ENCODE measurements around the gene TIRAP. TPM values are rescaled to one million over a fixed set of nuclear protein-coding genes. Genes with fewer than 3 reads are reported as not detected.

Gene TIRAP
- total and polyA plus RNA-seq, 9 of the 15 experiments (the other 6 are each of a cell fraction or from before 2014, with no cell fraction given): 0.60 to 8.7 (median 3.7) TPM

- Histone ChIP-seq H3K4me2 (ENCODE audit: insufficient read depth, low read length) (no peak overlapping the region), H3K9me3 (replicated peaks; ENCODE audit: control insufficient read depth, insufficient read depth, low read depth, low read length) (no peaks in the 10 kb centered on the region; the same call in 1 of the 2 replicates), H3K4me3 (no peak overlapping the region), H3K9me1 (ENCODE audit: control insufficient read depth, insufficient read depth, low read length) (no peaks in the 10 kb centered on the region), H2AFZ (ENCODE audit: low read depth, low read length) (no peak overlapping the region), H3K36me3 (ENCODE audit: control insufficient read depth, insufficient read depth, low read length) (peaks cover 12% of the 10 kb centered on the region; the same call in 1 of the 3 replicates), H3K9ac (ENCODE audit: insufficient read depth in 1 of 2, low read depth in 2 of 2, low read length in 2 of 2) (no peak overlapping the region), H3K79me2 (ENCODE audit: control insufficient read depth, insufficient read depth, low read length) (no peaks in the 10 kb centered on the region), H4K20me1 (replicated peaks; ENCODE audit: control insufficient read depth, insufficient read depth, low read length) (no peaks in the 10 kb centered on the region), H3K27ac (ENCODE audit: extremely low read depth, low read depth, low read length) (no peak overlapping the region), H3K27me3 (ENCODE audit: control insufficient read depth in 2 of 2, insufficient read depth in 2 of 2, low read length in 2 of 2) (no peaks in the 10 kb centered on the region), H3K4me1 (replicated peaks in 1 of 2; ENCODE audit: control insufficient read depth in 2 of 2, insufficient read depth in 2 of 2, low read length in 2 of 2) (peaks cover 11 to 14% of the 10 kb centered on the region in 2 experiments; a peak in 4 of 5 replicates)
- WGBS (ENCODE audit: insufficient coverage, low coverage, missing lambda C conversion rate): 45% methylated on average over 6 of the region's 6 CpGs
- in situ Hi-C loops (cut with MboI) (no loop called here), intact Hi-C loops (cut with micrococcal nuclease) (no loop called here)
- ATAC-seq: no peak
- DNase-seq (ENCODE audit: extremely low read depth in 1 of 4, low spot score in 3 of 4): no peak
- ChIA-PET CTCF (ENCODE audit: low intra/inter-chr PET ratio) (no interaction called here), POLR2A (interaction anchor here (1.0 to 1.1 kb wide), 2 partner anchors 12 to 19 kb away, joined by 3 read pairs; partner anchors contain the start of genes FOXRED1 and SRPRA)
- no TSS peak for BruUV-seq (replicated peaks)
- TF ChIP-seq ZNF77 (CRISPR knock-in tag; IDR thresholded peaks at IDR 0.05) (no peak), HNRNPL (IDR thresholded peaks at IDR 0.05; ENCODE audit: low read depth, low read length) (no peak), ATF6 (CRISPR knock-in tag; IDR thresholded peaks at IDR 0.05) (no peak), LARP7 (IDR thresholded peaks at IDR 0.05) (no peak), CHD4 (IDR thresholded peaks at IDR 0.05; ENCODE audit: insufficient read depth, insufficient replicate concordance, low read depth, low read length, poor library complexity, severe bottlenecking) (no peak), TCF3 (CRISPR knock-in tag; IDR thresholded peaks at IDR 0.05) (no peak), ZNF79 (CRISPR knock-in tag; IDR thresholded peaks at IDR 0.05; ENCODE audit: low read depth) (no peak), ZNF551 (CRISPR knock-in tag; IDR thresholded peaks at IDR 0.05) (no peak), ZBTB33 (CRISPR knock-in tag; IDR thresholded peaks at IDR 0.05) (no peak), TGIF2 (CRISPR knock-in tag; IDR thresholded peaks at IDR 0.05) (no peak), HDAC8 (tag; IDR thresholded peaks at IDR 0.05) (no peak), ZNF764 (CRISPR knock-in tag; IDR thresholded peaks at IDR 0.05; ENCODE audit: low read depth) (no peak), HOXB6 (CRISPR knock-in tag; IDR thresholded peaks at IDR 0.05; ENCODE audit: borderline replicate concordance) (no peak), COPS2 (conservative IDR thresholded peaks at IDR 0.05) (no peak), JUNB (CRISPR knock-in tag; conservative IDR thresholded peaks at IDR 0.05) (no peak)
- no peak for FAIRE-seq
Observed at GRCh38 chr11:126288237-126288636, 5.3 kb downstream of the TIRAP start.

All from K562 (cell line).